K562 (cell line): ENCODE measurements around the gene SGMS1. TPM values are rescaled to one million over a fixed set of nuclear protein-coding genes. Genes with fewer than 3 reads are reported as not detected.

Experiments
- CEBPG ChIP-seq, 3 experiments: fragments of 200-800 bp in 1 of 3; sonication (Bioruptor generic) in 1 of 3; sonication (generic) in 1 of 3; formaldehyde crosslinking in 1 of 3; IDR thresholded peaks in 2 of 3; conservative IDR thresholded peaks in 1 of 3; 2 replicates each; pipeline versions ENCODE4 v1.6.1 to v1.8.0; 2016 to 2022; ENCODE audit warnings: missing compliant biosample characterization in 2 of 3, missing genetic modification characterization in 2 of 3, mild to moderate bottlenecking in 1 of 3, missing genetic modification reagents in 1 of 3
- CGGBP1 ChIP-seq: fragments of 250-450 bp; sonication (Bioruptor Pico); IDR thresholded peaks from 2 replicates; pipeline ENCODE4 v1.9.0; 2021; ENCODE audit warnings: mild to moderate bottlenecking
- HMG20A ChIP-seq: fragments of 450-650 bp; formaldehyde crosslinking; conservative IDR thresholded peaks from 2 replicates; pipeline ENCODE4 v1.4.0; 2020; ENCODE audit warnings: mild to moderate bottlenecking, mixed read lengths
- KDM1A ChIP-seq, 2 experiments: fragments of 450-650 bp; IDR thresholded peaks; 2 replicates each; pipeline ENCODE4 v1.6.1; 2016; ENCODE audit warnings: mild to moderate bottlenecking in 2 of 2
- KLF10 ChIP-seq: fragments of 250-450 bp; sonication (Bioruptor Pico); IDR thresholded peaks from 2 replicates; pipeline ENCODE4 v1.6.1; 2021; ENCODE audit warnings: matching md5 sums
- MAFG ChIP-seq: fragments of 450-650 bp; conservative IDR thresholded peaks from 2 replicates; pipeline ENCODE4 v1.6.1; 2016; ENCODE audit warnings: missing genetic modification characterization, missing compliant biosample characterization
- PURB ChIP-seq: sonication (generic); formaldehyde crosslinking; IDR thresholded peaks from 2 replicates; pipeline ENCODE4 v1.9.0; 2021; ENCODE audit warnings: low read depth, mild to moderate bottlenecking, missing genetic modification reagents
- RB1 ChIP-seq: fragments of 450-650 bp; IDR thresholded peaks from 2 replicates; pipeline ENCODE4 v1.6.1; 2017; ENCODE audit warnings: low read depth, mild to moderate bottlenecking
- RHOXF2B ChIP-seq: fragments of 250-450 bp; sonication (Bioruptor Pico); conservative IDR thresholded peaks from 2 replicates; pipeline ENCODE4 v1.5.1; 2021
- THAP12 ChIP-seq: fragments of 250-450 bp; sonication (Bioruptor Pico); IDR thresholded peaks from 2 replicates; pipeline ENCODE4 v1.9.0; 2021; ENCODE audit warnings: mild to moderate bottlenecking, inconsistent platforms
- ZNF175 ChIP-seq: fragments of 200-800 bp; sonication (Bioruptor generic); IDR thresholded peaks from 2 replicates; pipeline ENCODE4 v1.6.1; 2016; ENCODE audit warnings: low read depth, mild to moderate bottlenecking, missing genetic modification characterization, missing compliant biosample characterization
- ZNF263 ChIP-seq: sonication (generic); formaldehyde crosslinking; IDR thresholded peaks from 2 replicates; pipeline ENCODE4 v1.8.0; 2022; ENCODE audit warnings: mild to moderate bottlenecking, missing genetic modification reagents, borderline replicate concordance
- ZNF41 ChIP-seq: fragments of 250-450 bp; sonication (Bioruptor Pico); conservative IDR thresholded peaks from 2 replicates; pipeline ENCODE4 v1.4.0; 2020; ENCODE audit warnings: mild to moderate bottlenecking
- ZNF445 ChIP-seq: fragments of 250-450 bp; sonication (Bioruptor Pico); IDR thresholded peaks from 2 replicates; pipeline ENCODE4 v1.4.0; 2020; ENCODE audit warnings: low read depth, mild to moderate bottlenecking, moderate library complexity
- ZNF589 ChIP-seq: fragments of 200-800 bp; sonication (Bioruptor generic); IDR thresholded peaks from 2 replicates; pipeline ENCODE4 v1.6.1; 2016; ENCODE audit warnings: low read depth, missing genetic modification characterization, missing compliant biosample characterization
- ZNF79 ChIP-seq: fragments of 250-450 bp; sonication (Bioruptor Pico); IDR thresholded peaks from 2 replicates; pipeline ENCODE4 v1.4.0; 2020; ENCODE audit warnings: low read depth, mild to moderate bottlenecking, moderate library complexity
- polyA plus RNA-seq, 8 experiments: library from polyadenylated mRNA; depleted of rRNA in 4 of 8; stranded (reverse) in 5 of 8; unstranded in 3 of 8; fragments of >200 nt; fragmentation: Nextera tagmentation in 2 of 8; fragmentation: Illumina TruSeq in 1 of 8; extraction: Ambion mirVana in 2 of 8; extraction: Trizol in 1 of 8; gene quantifications; 2 replicates each; pipeline versions ENCODE4 v1.2.1 to v1.2.3, GENCODE V29; 2011 to 2014; ENCODE audit warnings: inconsistent platforms in 1 of 8, missing spikeins in 1 of 8
- total RNA-seq, 7 experiments: library from RNA; depleted of rRNA in 6 of 7; stranded (reverse); fragments of >200 nt in 6 of 7; fragmentation: Illumina TruSeq in 2 of 7; extraction: Trizol in 2 of 7; gene quantifications; 2 replicates each; pipeline versions ENCODE4 v1.2.1 to v1.2.3, GENCODE V29; 2011 to 2021; ENCODE audit warnings: low replicate concordance in 1 of 7
- TF ChIP-seq, protein P1 (sequence below): fragments of 450-650 bp; IDR thresholded peaks from 2 replicates; pipeline ENCODE4 v1.6.1; 2017; ENCODE audit warnings: antibody characterized with exemption
- TF ChIP-seq, protein P2 (sequence below), 3 experiments: IDR thresholded peaks in 2 of 3; conservative IDR thresholded peaks in 1 of 3; 2 replicates each; pipeline ENCODE4 v1.5.1; 2011 to 2012; ENCODE audit warnings: low read length in 3 of 3, mild to moderate bottlenecking in 3 of 3, control low read depth in 2 of 3, improper control_type of control experiment in 1 of 3, inconsistent platforms in 1 of 3, low read depth in 1 of 3, mixed read lengths in 1 of 3, moderate library complexity in 1 of 3; ENCODE audit not compliant: insufficient read depth in 2 of 3
- TF ChIP-seq, protein P3 (sequence below), 2 experiments: IDR thresholded peaks; 2 replicates each; pipeline ENCODE4 v1.6.1; 2011; ENCODE audit warnings: borderline replicate concordance in 1 of 2, control low read depth in 1 of 2, low read depth in 1 of 2, low read length in 1 of 2, mild to moderate bottlenecking in 1 of 2, mixed read lengths in 1 of 2, moderate library complexity in 1 of 2; ENCODE audit not compliant: insufficient read depth in 1 of 2, insufficient read length in 1 of 2, poor library complexity in 1 of 2, severe bottlenecking in 1 of 2; ENCODE audit errors: extremely low read depth in 1 of 2

SGMS1 gene
- total and polyA plus RNA-seq, 9 of the 15 experiments (the other 6 are each of a cell fraction or from before 2014, with no cell fraction given): 22.6 to 232 (median 82.2) TPM

- TF ChIP-seq RHOXF2B: no peak
- TF ChIP-seq ZNF175 (CRISPR knock-in tag): no peak
- 0 out of 2 replicates have a peak, but pooled peaks have one; percentile 4 for TF ChIP-seq ZNF445 (CRISPR knock-in tag)
- no peak; the same call in 1 of the 2 replicates for TF ChIP-seq ZNF589
- no peak; the same call in 1 of the 2 replicates for TF ChIP-seq CEBPG (CRISPR knock-in tag; IDR thresholded peaks at IDR 0.05)
- no peak for TF ChIP-seq CEBPG (tag; conservative IDR thresholded peaks at IDR 0.05 in 1 of 2, IDR thresholded peaks at IDR 0.05 in 1 of 2)
- TF ChIP-seq THAP12: peak; percentile 72
- no peak for TF ChIP-seq ZNF79 (CRISPR knock-in tag)
- TF ChIP-seq, protein P1, sequence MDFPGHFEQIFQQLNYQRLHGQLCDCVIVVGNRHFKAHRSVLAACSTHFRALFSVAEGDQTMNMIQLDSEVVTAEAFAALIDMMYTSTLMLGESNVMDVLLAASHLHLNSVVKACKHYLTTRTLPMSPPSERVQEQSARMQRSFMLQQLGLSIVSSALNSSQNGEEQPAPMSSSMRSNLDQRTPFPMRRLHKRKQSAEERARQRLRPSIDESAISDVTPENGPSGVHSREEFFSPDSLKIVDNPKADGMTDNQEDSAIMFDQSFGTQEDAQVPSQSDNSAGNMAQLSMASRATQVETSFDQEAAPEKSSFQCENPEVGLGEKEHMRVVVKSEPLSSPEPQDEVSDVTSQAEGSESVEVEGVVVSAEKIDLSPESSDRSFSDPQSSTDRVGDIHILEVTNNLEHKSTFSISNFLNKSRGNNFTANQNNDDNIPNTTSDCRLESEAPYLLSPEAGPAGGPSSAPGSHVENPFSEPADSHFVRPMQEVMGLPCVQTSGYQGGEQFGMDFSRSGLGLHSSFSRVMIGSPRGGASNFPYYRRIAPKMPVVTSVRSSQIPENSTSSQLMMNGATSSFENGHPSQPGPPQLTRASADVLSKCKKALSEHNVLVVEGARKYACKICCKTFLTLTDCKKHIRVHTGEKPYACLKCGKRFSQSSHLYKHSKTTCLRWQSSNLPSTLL: no peak
- TF ChIP-seq KDM1A (IDR thresholded peaks at IDR 0.05): 0 out of 4 replicates have a peak, but pooled peaks of 1 of the 2 experiments have one; percentile 12
- no peak for TF ChIP-seq PURB (CRISPR knock-in tag)
- TF ChIP-seq HMG20A (CRISPR knock-in tag): no peak
- TF ChIP-seq MAFG (tag): no peak
- TF ChIP-seq, protein P2, sequence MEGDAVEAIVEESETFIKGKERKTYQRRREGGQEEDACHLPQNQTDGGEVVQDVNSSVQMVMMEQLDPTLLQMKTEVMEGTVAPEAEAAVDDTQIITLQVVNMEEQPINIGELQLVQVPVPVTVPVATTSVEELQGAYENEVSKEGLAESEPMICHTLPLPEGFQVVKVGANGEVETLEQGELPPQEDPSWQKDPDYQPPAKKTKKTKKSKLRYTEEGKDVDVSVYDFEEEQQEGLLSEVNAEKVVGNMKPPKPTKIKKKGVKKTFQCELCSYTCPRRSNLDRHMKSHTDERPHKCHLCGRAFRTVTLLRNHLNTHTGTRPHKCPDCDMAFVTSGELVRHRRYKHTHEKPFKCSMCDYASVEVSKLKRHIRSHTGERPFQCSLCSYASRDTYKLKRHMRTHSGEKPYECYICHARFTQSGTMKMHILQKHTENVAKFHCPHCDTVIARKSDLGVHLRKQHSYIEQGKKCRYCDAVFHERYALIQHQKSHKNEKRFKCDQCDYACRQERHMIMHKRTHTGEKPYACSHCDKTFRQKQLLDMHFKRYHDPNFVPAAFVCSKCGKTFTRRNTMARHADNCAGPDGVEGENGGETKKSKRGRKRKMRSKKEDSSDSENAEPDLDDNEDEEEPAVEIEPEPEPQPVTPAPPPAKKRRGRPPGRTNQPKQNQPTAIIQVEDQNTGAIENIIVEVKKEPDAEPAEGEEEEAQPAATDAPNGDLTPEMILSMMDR (IDR thresholded peaks at IDR 0.05 in 2 of 3, conservative IDR thresholded peaks at IDR 0.05 in 1 of 3; ENCODE audit: insufficient read depth in 2 of 3, low read depth in 1 of 3, low read length in 3 of 3): peak; percentile 75 to 97 (median 80)
- TF ChIP-seq ZNF41: no peak
- peak; percentile 75 for TF ChIP-seq ZNF263
- TF ChIP-seq KLF10 (CRISPR knock-in tag): no peak
- TF ChIP-seq RB1: no peak; the same call in 1 of the 2 replicates
- TF ChIP-seq, protein P3, sequence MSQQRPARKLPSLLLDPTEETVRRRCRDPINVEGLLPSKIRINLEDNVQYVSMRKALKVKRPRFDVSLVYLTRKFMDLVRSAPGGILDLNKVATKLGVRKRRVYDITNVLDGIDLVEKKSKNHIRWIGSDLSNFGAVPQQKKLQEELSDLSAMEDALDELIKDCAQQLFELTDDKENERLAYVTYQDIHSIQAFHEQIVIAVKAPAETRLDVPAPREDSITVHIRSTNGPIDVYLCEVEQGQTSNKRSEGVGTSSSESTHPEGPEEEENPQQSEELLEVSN (IDR thresholded peaks at IDR 0.05; ENCODE audit: borderline replicate concordance in 1 of 2, extremely low read depth in 1 of 2, insufficient read depth in 1 of 2, insufficient read length in 1 of 2, low read depth in 1 of 2, low read length in 1 of 2, poor library complexity in 1 of 2, severe bottlenecking in 1 of 2): peak; percentile 59 to 63
- no peak for TF ChIP-seq CGGBP1 (CRISPR knock-in tag)
These were observed 1.2 kb upstream of the SGMS1 start (continued) for GRCh38 chr10:50624866-50625501.
